ENCODE measurements around the gene PPP1R15B. TPM values are rescaled to one million over a fixed set of nuclear protein-coding genes. Genes with fewer than 3 reads are reported as not detected.

Gene PPP1R15B
- total RNA-seq, 2 experiments from 2014 or later = 63.8 to 64.6 TPM

DNA sequence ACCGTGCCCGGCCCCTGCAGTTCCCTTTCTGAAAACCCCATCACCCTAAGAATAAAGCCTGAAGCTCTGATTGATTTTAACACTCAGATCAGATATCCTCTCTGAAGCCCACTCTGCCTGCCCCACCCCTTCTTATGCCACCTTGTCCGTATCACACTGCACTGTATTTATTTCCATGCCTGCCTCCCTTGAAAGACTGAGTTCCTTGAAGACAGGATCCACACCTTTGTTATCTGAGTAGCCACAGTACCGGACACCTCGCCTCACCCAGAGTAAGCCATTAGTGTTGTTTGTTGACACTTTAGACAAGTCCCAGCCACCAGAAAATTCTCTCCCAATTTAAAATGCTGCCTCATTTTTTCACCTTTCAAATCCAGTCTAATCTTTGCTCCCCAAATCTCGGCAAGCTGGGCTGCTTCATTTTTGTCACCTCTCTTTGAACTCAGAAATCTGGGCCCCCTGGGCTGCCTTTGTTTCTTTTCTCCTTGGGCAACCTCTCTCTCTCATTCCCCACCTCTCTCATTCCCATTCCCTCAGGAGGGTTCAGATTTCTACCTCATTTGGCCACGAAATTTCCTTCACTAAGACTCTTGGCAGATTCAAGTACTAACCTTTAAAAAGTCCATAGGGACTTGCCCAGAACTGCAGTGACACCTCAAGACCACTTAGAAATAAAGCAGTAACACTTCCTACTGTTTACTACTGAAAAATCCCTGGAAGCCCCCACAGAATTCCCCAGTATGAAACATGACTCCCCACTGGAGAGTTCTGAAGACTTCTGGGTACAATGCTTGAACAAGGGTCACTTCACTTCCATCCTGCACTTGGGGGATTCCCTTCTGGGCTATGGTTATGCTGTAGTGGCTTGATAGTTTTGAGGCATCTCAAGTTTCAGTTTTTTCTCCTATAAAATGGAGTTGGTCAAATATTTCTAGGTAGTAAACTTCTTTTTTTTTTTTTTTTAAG lies 8.7 kb upstream of the PPP1R15B start:
- no peak for ATAC-seq
- peaks cover 34% of the 10 kb centered on the region for H3K4me1 Mint-ChIP-seq (ENCODE audit: low read depth)
- intact Hi-C loops (cut with micrococcal nuclease) = no loop called here
- H3K27ac Mint-ChIP-seq = no peak overlapping the region
- no peak for DNase-seq
- no peaks in the 10 kb centered on the region for H3K9me3 Mint-ChIP-seq
- POLR2A ChIA-PET = interaction anchor here (0.6 kb wide), 2 partner anchors 10 to 77 kb away, joined by 3 read pairs; no protein-coding TSS in a partner anchor
- peaks cover 4% of the 10 kb centered on the region for H3K36me3 Mint-ChIP-seq (ENCODE audit: low read depth)
- H3K4me3 Mint-ChIP-seq = no peak overlapping the region
- CTCF ChIA-PET = interaction anchor here (1.0 to 1.7 kb wide), 3 partner anchors 11 to 26 kb away, joined by 4 to 8 read pairs (median 6); no protein-coding TSS in a partner anchor
- TF ChIP-seq, protein P1, sequence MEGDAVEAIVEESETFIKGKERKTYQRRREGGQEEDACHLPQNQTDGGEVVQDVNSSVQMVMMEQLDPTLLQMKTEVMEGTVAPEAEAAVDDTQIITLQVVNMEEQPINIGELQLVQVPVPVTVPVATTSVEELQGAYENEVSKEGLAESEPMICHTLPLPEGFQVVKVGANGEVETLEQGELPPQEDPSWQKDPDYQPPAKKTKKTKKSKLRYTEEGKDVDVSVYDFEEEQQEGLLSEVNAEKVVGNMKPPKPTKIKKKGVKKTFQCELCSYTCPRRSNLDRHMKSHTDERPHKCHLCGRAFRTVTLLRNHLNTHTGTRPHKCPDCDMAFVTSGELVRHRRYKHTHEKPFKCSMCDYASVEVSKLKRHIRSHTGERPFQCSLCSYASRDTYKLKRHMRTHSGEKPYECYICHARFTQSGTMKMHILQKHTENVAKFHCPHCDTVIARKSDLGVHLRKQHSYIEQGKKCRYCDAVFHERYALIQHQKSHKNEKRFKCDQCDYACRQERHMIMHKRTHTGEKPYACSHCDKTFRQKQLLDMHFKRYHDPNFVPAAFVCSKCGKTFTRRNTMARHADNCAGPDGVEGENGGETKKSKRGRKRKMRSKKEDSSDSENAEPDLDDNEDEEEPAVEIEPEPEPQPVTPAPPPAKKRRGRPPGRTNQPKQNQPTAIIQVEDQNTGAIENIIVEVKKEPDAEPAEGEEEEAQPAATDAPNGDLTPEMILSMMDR (IDR thresholded peaks at IDR 0.05) = no peak
- H3K27me3 Mint-ChIP-seq = no peaks in the 10 kb centered on the region

DNA sequence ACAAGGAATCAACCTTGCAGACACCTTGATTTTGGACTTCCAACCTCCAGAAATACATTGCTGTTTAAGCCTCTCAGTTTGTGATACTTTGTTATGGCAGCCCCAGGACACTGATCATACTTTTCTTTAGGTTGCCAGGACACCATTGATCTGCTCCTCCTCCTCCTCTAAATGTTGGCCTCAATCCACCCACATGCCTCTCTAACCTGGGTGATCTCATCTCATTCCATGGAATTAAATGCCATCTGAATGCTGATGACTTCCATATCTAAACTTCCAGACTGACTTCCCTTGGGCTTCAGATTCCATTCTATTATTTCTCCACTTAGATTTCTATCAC lies 7.4 kb upstream of the PPP1R15B start:
- H3K27ac Mint-ChIP-seq = no peak overlapping the region
- H3K4me3 Mint-ChIP-seq = no peak overlapping the region
- TF ChIP-seq, protein P1 (IDR thresholded peaks at IDR 0.05) = no peak
- no peaks in the 10 kb centered on the region for H3K36me3 Mint-ChIP-seq (ENCODE audit: low read depth)
- H3K9me3 Mint-ChIP-seq = no peaks in the 10 kb centered on the region
- DNase-seq (no peak), ATAC-seq (no peak)
- intact Hi-C loops (cut with micrococcal nuclease) = no loop called here
- H3K4me1 Mint-ChIP-seq (ENCODE audit: low read depth) = peaks cover 37% of the 10 kb centered on the region
- POLR2A ChIA-PET = no interaction called here
- no peaks in the 10 kb centered on the region for H3K27me3 Mint-ChIP-seq
- CTCF ChIA-PET = interaction anchor here (1.0 to 3.2 kb wide), 4 partner anchors 12 to 84 kb away, joined by 4 to 15 read pairs (median 5); no protein-coding TSS in a partner anchor

DNA sequence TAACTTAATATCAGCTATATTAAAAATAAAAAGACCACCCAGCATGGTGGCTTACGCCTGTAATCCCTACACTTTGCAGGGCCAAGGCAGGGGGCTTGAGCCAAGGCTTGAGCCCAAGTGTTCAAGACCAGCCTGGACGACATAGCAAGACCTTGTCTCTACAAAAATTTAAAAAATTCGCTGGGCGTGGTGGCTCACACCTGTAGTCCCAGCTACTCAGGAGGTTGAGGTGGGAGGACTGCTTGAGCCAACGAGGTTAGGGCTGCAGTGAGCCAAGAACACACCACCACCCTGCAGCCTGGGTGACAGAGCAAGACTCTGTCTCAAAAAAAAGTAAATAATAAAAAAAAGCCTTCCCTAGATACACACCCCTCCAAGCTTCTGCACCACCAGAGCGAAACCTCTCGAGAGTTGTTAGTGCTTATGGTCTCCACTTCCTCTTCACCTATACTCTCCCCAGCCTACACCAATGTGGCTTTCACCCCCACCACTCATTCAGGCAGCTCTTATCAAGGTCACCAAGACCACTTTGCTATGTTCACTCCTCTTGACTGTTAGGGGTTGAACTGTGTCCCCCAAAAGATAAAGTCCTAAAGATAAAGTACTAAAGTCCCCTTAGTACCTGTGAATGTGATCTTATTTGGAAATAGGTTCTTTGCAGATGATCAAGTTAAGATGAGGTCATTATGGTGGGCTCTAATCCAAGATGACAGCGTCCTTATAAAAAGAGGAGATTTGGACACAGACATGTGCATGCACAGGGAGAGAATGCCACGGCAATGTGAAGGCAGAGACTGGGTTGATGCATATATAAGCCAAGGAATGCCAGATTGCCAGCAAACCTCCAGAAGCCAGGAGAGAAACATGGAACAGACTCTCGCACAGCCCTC lies 6.8 kb upstream of the PPP1R15B start:
- H3K27ac Mint-ChIP-seq = no peak overlapping the region
- CTCF ChIA-PET = interaction anchor here (1.3 to 3.2 kb wide), 8 partner anchors 10 to 85 kb away, joined by 3 to 20 read pairs (median 4); no protein-coding TSS in a partner anchor
- no peaks in the 10 kb centered on the region for H3K9me3 Mint-ChIP-seq
- H3K4me3 Mint-ChIP-seq = no peak overlapping the region
- TF ChIP-seq, protein P1 (IDR thresholded peaks at IDR 0.05) = no peak
- POLR2A ChIA-PET = interaction anchor here (1.1 kb wide), 1 partner anchor 17 kb away, joined by 3 read pairs; no protein-coding TSS in a partner anchor
- no peaks in the 10 kb centered on the region for H3K36me3 Mint-ChIP-seq (ENCODE audit: low read depth)
- DNase-seq (peak; percentile 32), ATAC-seq (peak; percentile 55)
- no peaks in the 10 kb centered on the region for H3K27me3 Mint-ChIP-seq
- intact Hi-C loops (cut with micrococcal nuclease) = no loop called here
- peaks cover 38% of the 10 kb centered on the region for H3K4me1 Mint-ChIP-seq (ENCODE audit: low read depth)

DNA sequence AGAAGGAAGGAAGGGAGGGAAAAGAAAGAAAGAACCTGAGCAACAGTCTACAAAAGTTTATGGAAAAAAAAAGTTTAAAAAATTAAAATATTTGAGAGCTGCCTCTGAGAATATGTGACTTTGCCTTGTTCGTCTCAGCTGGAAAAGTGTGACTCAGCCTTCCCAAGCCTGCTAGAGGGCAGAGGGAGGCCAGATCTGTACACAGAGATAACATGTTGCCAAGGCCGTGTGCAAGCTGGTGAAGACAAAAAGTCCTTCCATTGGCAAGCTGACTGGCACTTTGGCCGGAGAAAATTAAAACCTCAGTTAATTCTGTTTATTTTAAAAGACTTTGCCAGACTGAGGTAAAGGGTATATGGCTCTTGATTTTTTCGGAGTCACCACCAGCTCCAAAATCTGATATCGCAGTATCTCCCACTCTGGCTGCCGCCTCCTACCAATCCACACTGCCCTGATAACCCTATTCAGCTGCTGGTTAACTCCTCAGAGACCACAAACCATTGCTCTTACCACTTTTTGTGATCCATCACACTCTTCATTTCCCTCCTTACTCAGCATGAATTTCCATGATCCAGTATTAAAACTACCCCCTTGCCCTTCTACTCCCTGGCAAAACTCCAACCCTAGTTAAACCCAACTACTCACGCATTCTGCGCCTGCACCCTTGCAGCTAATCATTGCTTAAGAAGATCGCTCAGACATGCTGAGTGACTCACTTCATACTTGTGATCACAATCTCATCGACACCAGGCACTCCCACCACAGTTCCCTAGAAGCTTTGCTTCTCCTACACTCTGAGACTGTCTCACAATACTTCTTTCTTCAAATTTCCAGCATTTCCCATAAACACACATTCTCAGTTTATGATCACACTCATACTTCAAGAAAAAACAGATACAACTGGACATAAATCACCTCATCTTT lies 5.7 kb upstream of the PPP1R15B start:
- TF ChIP-seq, protein P1 (IDR thresholded peaks at IDR 0.05) = no peak
- peak overlapping the region; percentile 41 for H3K27ac Mint-ChIP-seq
- ATAC-seq (peak; percentile 73), DNase-seq (peak; percentile 58)
- no peak overlapping the region for H3K4me3 Mint-ChIP-seq
- CTCF ChIA-PET = interaction anchor here (0.7 to 3.2 kb wide), 10 partner anchors 10 to 89 kb away, joined by 3 to 20 read pairs (median 3); no protein-coding TSS in a partner anchor
- intact Hi-C loops (cut with micrococcal nuclease) = no loop called here
- H3K9me3 Mint-ChIP-seq = no peaks in the 10 kb centered on the region
- H3K4me1 Mint-ChIP-seq (ENCODE audit: low read depth) = peaks cover 45% of the 10 kb centered on the region
- POLR2A ChIA-PET = interaction anchor here (1.1 to 1.4 kb wide), 3 partner anchors 10 to 76 kb away, joined by 3 to 4 read pairs (median 3); no protein-coding TSS in a partner anchor
- no peaks in the 10 kb centered on the region for H3K36me3 Mint-ChIP-seq (ENCODE audit: low read depth)
- no peaks in the 10 kb centered on the region for H3K27me3 Mint-ChIP-seq
